Omental fat pad (tissue), 4 donors: ENCODE data around the gene FOXA3. TPM values are rescaled to one million over a fixed set of nuclear protein-coding genes. Genes with fewer than 3 reads are reported as not detected.

Experiments used
- ATAC-seq: fragments of 150-250 bp; one replicate; pipeline ENCODE4 v1.9.1; 2016; ENCODE audit warnings: mild to moderate bottlenecking, moderate library complexity; ENCODE audit not compliant: low FRiP score
- DNase-seq: peaks from one replicate; pipeline ENCODE4 v3.0.0-alpha.2; 2019; ENCODE audit warnings: low spot score
- CTCF ChIP-seq, 3 donors: fragments of 450-650 bp; IDR thresholded peaks; one replicate each; pipeline ENCODE4 v1.5.1; 2016 to 2017; ENCODE audit warnings: antibody characterized with exemption in 3 of 3, mild to moderate bottlenecking in 3 of 3, moderate library complexity in 2 of 3
- total RNA-seq, 4 donors: library from RNA; depleted of rRNA; stranded (reverse); fragments of >200 nt; gene quantifications; one replicate each; pipeline ENCODE4 v1.1.0, GENCODE V29; 2016

Gene FOXA3
- total RNA-seq, 4 donors from 2014 or later = 0.38 to 0.79 TPM; not detected in 2

DNA sequence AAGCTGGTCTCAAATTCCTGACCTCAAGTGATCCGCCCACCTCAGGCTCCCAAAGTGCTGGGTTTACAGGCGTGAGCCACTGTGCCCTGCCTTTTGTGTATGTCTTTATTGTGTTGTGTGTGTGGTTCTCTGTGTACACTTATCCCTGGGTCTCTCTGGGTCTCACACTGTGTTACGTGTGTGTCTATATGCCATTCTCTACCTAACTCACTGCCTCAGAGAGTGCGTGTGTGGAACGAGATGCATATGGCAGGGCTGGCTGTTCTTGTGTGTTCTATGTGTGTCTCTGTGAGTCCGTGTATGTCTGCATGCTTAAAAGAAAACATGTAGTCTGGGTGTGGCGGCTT is 10.5 kb downstream of the FOXA3 start:
- DNase-seq (no peak), ATAC-seq (no peak)
- no peak for TF ChIP-seq CTCF (IDR thresholded peaks at IDR 0.05)

DNA sequence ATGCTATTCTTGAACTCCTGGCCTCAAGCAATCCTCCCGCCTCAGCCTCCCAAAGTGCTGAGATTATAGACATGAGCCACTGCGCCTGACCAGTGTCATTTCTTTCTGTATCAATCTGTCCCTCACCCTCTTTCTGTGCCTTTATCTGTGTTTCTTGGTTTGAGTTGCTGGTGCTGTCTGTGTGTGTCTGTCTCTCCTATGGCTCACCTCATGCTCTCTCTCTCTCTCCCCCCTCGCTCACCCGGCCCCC is 12.0 kb downstream of the FOXA3 start:
- DNase-seq (no peak), ATAC-seq (no peak)
- no peak for TF ChIP-seq CTCF (IDR thresholded peaks at IDR 0.05)

- ATAC-seq (no peak), DNase-seq (no peak)
These were observed 12.5 kb downstream of the FOXA3 start for GRCh38 chr19:45876411-45877197.

DNA sequence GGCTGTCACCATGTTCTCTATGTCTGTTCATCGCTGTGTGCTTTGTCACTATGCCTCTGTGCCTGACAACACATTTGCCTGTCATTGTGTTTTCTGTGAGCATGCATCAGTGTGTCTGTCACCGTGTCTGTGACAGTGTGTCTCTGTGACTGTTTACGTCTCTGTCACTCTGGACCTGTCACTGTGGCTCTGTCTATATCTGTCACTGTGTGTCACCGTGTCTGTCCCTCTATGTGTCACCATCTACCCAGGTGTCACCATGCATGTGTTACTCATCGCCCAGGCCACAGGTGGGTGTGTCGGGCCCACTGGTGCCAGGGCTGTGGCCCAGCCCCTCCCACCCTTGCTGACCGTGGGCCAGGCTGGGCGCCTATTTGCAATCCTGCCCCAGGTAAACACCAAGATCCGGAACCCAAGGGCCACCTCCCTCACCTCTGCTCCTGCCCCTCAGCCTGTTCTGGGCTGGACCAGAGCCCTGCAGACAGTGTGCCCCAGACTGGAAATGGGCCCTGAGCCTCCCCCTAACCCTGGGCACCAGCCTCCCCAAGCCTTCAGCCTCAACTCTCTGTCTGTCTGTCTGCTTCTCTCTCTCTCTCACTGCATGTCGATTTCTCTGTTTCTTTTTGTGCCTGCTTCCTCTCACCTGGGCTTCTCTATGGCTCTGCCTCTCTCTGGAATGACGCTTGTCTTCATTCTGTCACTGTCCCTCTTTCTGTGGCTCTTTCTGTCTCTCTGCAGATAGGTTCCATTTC is 14.1 kb downstream of the FOXA3 start:
- TF ChIP-seq CTCF (IDR thresholded peaks at IDR 0.05) = no peak
- DNase-seq (no peak), ATAC-seq (no peak)

More at GRCh38 chr19:45876411-45877197, 12.5 kb downstream of the FOXA3 start:
- TF ChIP-seq CTCF (IDR thresholded peaks at IDR 0.05) = no peak

GRCh38 chr19:45879055-45879454 is 14.9 kb downstream of the FOXA3 start:
- no peak for ATAC-seq
- no peak for DNase-seq
- TF ChIP-seq CTCF (IDR thresholded peaks at IDR 0.05) = no peak

DNA sequence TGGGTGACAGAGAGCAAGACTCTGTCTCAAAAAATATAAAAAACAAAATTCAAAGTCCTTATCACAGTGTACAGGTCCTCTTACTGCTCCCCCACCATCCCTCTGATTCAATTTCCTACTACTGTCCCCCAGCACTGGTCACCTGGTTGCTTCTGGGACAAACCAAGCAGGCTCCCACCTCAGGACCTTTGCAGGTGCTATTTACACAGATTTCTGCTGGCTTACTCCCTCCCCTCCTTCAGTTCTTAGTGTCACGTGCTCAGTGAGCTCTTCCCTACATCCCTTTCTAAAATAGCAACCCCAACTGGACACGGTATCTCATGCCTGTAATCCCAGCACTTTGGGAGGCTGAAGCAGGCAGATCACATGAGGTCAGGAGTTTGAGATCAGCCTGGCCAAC is 15.8 kb downstream of the FOXA3 start:
- ATAC-seq (no peak), DNase-seq (no peak)
- TF ChIP-seq CTCF (IDR thresholded peaks at IDR 0.05) = no peak
